Thyroid gland (tissue), 4 donors: ENCODE data around the gene PDS5B. TPM values are rescaled to one million over a fixed set of nuclear protein-coding genes. Genes with fewer than 3 reads are reported as not detected.
"Not testable (repeated sequence)": the region's sequence is repeated elsewhere in the genome, so short reads cannot be mapped to it uniquely, and the experiment has no call there.

Source experiments
- DNase-seq, 2 donors: peaks; one replicate each; pipeline ENCODE4 v3.0.0-alpha.2; 2019
- H3K27ac ChIP-seq, 3 donors: fragments of 200-600 bp; sonication (generic); 1 replicate in 2 of 3; 2 replicates in 1 of 3; pipeline ENCODE4 v1.5.1; 2016 to 2019; ENCODE audit warnings: mild to moderate bottlenecking in 1 of 3, moderate library complexity in 1 of 3
- H3K27me3 ChIP-seq: fragments of 200-600 bp; sonication (generic); one replicate; pipeline ENCODE4 v1.5.1; 2019
- H3K36me3 ChIP-seq, 2 donors: fragments of 200-600 bp; sonication (generic); one replicate each; pipeline ENCODE4 v1.5.1; 2016 to 2019
- H3K4me1 ChIP-seq, 2 donors: fragments of 200-600 bp; sonication (generic); one replicate each; pipeline ENCODE4 v1.5.1; 2017 to 2019
- H3K4me3 ChIP-seq, 3 donors: fragments of 200-600 bp; sonication (generic); replicated peaks in 1 of 3; 1 replicate in 2 of 3; 2 replicates in 1 of 3; pipeline ENCODE4 v1.5.1; 2016; ENCODE audit warnings: mild to moderate bottlenecking in 1 of 3
- H3K9me3 ChIP-seq: fragments of 200-600 bp; sonication (generic); one replicate; pipeline ENCODE4 v1.5.1; 2017
- POLR2A ChIP-seq, 2 donors: fragments of 450-650 bp; IDR thresholded peaks; one replicate each; pipeline ENCODE4 v1.6.1; 2017; ENCODE audit warnings: antibody characterized with exemption in 2 of 2, mild to moderate bottlenecking in 2 of 2, moderate library complexity in 1 of 2
- WGBS, 2 donors: methylation state at CpG; one replicate each; pipeline ENCODE4 v1.1.5; 2017; 5-methylcytosine and 5-hydroxymethylcytosine counted together
- intact Hi-C: fragments of 100-400 bp; cut with DNase I; formaldehyde crosslinking; loops from one replicate; pipeline ENCODE4 v1.15.1; 2023
- small RNA-seq: library from RNA; depleted of rRNA; stranded (forward); fragments of <200 nt; gene quantifications from one replicate; pipeline ENCODE3, GENCODE V24; 2016
- total RNA-seq, 4 donors: library from RNA; depleted of rRNA; stranded (reverse); fragments of >200 nt; gene quantifications; one replicate each; pipeline ENCODE4 v1.2.3, GENCODE V29; 2016
- TF ChIP-seq, protein P1 (sequence below), 6 experiments: fragments of 200-600 bp in 3 of 6; fragments of 450-650 bp in 3 of 6; sonication (generic) in 3 of 6; IDR thresholded peaks; one replicate each; pipeline ENCODE4 v1.5.1; 2016 to 2019; ENCODE audit warnings: antibody characterized with exemption in 6 of 6, mild to moderate bottlenecking in 2 of 6, inconsistent platforms in 1 of 6, moderate library complexity in 1 of 6

PDS5B gene
- total RNA-seq, 4 donors from 2014 or later, result 47.9 to 55.1 (median 49.3) TPM

- Histone ChIP-seq H3K4me3 (no peak overlapping the region), H3K27me3 (no peaks in the 10 kb centered on the region), H3K9me3 (no peaks in the 10 kb centered on the region), H3K36me3 (no peaks in the 10 kb centered on the region), H3K4me1 (no peaks in the 10 kb centered on the region), H3K27ac (no peak overlapping the region)
- 46 to 56% methylated on average over 15 of the region's 15 CpGs for WGBS, 2 donors
- TF ChIP-seq, protein P1, sequence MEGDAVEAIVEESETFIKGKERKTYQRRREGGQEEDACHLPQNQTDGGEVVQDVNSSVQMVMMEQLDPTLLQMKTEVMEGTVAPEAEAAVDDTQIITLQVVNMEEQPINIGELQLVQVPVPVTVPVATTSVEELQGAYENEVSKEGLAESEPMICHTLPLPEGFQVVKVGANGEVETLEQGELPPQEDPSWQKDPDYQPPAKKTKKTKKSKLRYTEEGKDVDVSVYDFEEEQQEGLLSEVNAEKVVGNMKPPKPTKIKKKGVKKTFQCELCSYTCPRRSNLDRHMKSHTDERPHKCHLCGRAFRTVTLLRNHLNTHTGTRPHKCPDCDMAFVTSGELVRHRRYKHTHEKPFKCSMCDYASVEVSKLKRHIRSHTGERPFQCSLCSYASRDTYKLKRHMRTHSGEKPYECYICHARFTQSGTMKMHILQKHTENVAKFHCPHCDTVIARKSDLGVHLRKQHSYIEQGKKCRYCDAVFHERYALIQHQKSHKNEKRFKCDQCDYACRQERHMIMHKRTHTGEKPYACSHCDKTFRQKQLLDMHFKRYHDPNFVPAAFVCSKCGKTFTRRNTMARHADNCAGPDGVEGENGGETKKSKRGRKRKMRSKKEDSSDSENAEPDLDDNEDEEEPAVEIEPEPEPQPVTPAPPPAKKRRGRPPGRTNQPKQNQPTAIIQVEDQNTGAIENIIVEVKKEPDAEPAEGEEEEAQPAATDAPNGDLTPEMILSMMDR (IDR thresholded peaks at IDR 0.05), result no peak
- TF ChIP-seq POLR2A (IDR thresholded peaks at IDR 0.05), result no peak
- no peak for DNase-seq
- intact Hi-C loops, result no loop called here
Measured at GRCh38 chr13:32824061-32824460, 237.8 kb downstream of the PDS5B start.

DNA sequence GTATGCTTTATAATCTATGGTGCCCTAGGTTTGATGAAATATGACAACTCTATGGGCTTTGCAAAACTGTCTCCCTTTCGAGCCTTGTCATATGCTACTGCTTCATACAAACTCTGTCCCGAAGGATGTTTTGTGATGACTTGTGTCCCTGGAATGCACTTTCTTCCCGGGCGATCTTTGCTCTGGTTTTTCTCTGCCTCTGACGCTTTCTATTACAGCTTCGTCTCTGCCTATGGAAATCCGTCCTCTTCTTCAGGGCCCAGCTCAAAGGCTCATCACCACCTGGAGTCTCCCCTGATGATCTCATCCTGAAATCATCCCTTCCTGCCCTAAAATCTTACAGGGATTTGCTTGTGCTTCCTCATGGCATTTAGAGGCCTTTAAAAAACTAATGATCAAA lies 238.4 kb downstream of the PDS5B start:
- WGBS, 2 donors, result 64 to 79% methylated on average over 7 of the region's 7 CpGs
- H3K27ac ChIP-seq, result no peak overlapping the region

DNA sequence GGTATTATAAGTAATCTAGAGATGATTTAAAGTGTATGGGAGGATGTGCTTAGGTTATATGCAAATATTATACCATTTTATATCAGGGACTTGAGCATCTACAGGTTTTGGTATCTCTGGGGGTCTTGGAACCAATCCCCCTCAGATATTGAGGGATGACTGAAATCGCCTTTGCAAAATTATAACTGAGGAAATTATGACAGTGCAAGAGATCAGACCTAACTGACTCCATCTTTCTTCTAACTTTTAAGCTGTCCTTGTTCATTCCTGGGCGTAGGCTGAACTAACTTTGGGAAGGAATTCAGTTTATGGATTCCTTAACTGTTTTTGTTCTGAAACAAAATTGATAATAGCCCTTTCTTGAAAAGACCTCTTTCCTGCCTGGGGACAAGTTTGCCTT lies 239.2 kb downstream of the PDS5B start:
- TF ChIP-seq, protein P1 (IDR thresholded peaks at IDR 0.05), result no peak
- TF ChIP-seq POLR2A (IDR thresholded peaks at IDR 0.05), result no peak
- peaks cover 0 to 6% of the 10 kb centered on the region in 2 donors for H3K4me1 ChIP-seq
- DNase-seq, result no peak
- H3K36me3 ChIP-seq, result no peaks in the 10 kb centered on the region
- WGBS, 2 donors, result 92 to 97% methylated on average over 2 of the region's 2 CpGs
- no peaks in the 10 kb centered on the region for H3K27me3 ChIP-seq
- intact Hi-C loops, result no loop called here
- no peaks in the 10 kb centered on the region for H3K9me3 ChIP-seq
- H3K27ac ChIP-seq, result no peak overlapping the region
- H3K4me3 ChIP-seq, result no peak overlapping the region

More for the DNA sequence above, 238.4 kb downstream of the PDS5B start:
- Histone ChIP-seq H3K36me3 (no peaks in the 10 kb centered on the region), H3K9me3 (no peaks in the 10 kb centered on the region), H3K27me3 (no peaks in the 10 kb centered on the region), H3K4me3 (no peak overlapping the region), H3K4me1 (peaks cover 0 to 4% of the 10 kb centered on the region in 2 donors)
- TF ChIP-seq POLR2A (IDR thresholded peaks at IDR 0.05), result no peak
- TF ChIP-seq, protein P1 (IDR thresholded peaks at IDR 0.05), result no peak
- no peak for DNase-seq
- intact Hi-C loops, result no loop called here

DNA sequence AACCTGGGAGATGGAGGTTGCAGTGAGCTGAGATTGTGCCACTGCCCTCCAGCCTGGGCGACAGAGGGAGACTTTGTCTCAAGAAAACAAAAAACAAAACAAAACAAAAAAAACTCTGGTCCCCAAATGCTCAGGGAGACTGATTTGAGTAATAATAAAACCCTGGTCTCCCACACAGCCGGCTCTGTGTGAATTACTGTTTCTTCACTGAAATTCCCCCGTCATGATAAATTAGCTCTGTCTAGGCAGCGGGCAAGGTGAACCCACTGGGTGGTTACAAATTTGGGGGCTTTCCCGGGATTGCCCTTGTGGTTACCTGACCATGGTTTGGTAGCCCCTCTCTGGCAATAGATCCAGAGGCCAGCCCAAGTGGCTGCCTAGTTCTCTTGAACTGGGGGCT lies 240.1 kb downstream of the PDS5B start:
- H3K27ac ChIP-seq, H3K9me3 ChIP-seq, H3K27me3 ChIP-seq, H3K36me3 ChIP-seq, H3K4me3 ChIP-seq, H3K4me1 ChIP-seq, DNase-seq, intact Hi-C loops: not testable (repeated sequence)
- WGBS, 2 donors, result 93 to 96% methylated on average over 5 of the region's 5 CpGs

Small RNAs within 50 kb of the gene (small RNA-seq; reads per million reads assigned to genes)
- not detected for gene RNY1P4

Other genes with a start within 250 kb of the PDS5B start
- gene N4BP2L1, start 158.3 kb upstream of the PDS5B start, total RNA-seq, result 10 to 100 TPM; 15.0 to 38.7 (median 23.8) TPM
- 100 to 1,000 TPM; 267 to 633 (median 382) TPM for gene N4BP2L2, start 47.7 kb upstream of the PDS5B start, total RNA-seq